ENCODE results near the gene BMP7.
"Not testable (repeated sequence)": the region's sequence is repeated elsewhere in the genome, so short reads cannot be mapped to it uniquely, and the experiment has no call there.

BMP7 gene

GRCh38 chr20:57287901-57288300, 21.5 kb upstream of the BMP7 start:
- DNase-seq (ENCODE audit: low read depth, low spot score) = no peak

- no peak for DNase-seq (ENCODE audit: low read depth, low spot score)
Measured at GRCh38 chr20:57287007-57287880, 20.8 kb upstream of the BMP7 start.

- no peak for DNase-seq (ENCODE audit: low read depth, low spot score)
Measured at GRCh38 chr20:57283860-57284259, 17.4 kb upstream of the BMP7 start.

- DNase-seq (ENCODE audit: low read depth, low spot score) = no peak
Measured at GRCh38 chr20:57282670-57283361, 16.4 kb upstream of the BMP7 start.

GRCh38 chr20:57281900-57282299, 15.5 kb upstream of the BMP7 start:
- DNase-seq (ENCODE audit: low read depth, low spot score) = no peak

- DNase-seq (ENCODE audit: low read depth, low spot score) = no peak
Measured at GRCh38 chr20:57280221-57280620, 13.8 kb upstream of the BMP7 start.

- not testable (repeated sequence) for DNase-seq (ENCODE audit: low read depth, low spot score)
Measured at GRCh38 chr20:57279548-57279947, 13.1 kb upstream of the BMP7 start.

GRCh38 chr20:57278457-57278856, 12.0 kb upstream of the BMP7 start:
- no peak for DNase-seq (ENCODE audit: low read depth, low spot score)

- DNase-seq (ENCODE audit: low read depth, low spot score) = no peak
Measured at GRCh38 chr20:57277398-57278105, 11.1 kb upstream of the BMP7 start.

GRCh38 chr20:57276221-57276620, 9.8 kb upstream of the BMP7 start:
- no peak for DNase-seq (ENCODE audit: low read depth, low spot score)

GRCh38 chr20:57275813-57276212, 9.4 kb upstream of the BMP7 start:
- DNase-seq (ENCODE audit: low read depth, low spot score) = no peak

GRCh38 chr20:57275334-57275733, 8.9 kb upstream of the BMP7 start:
- no peak for DNase-seq (ENCODE audit: low read depth, low spot score)

GRCh38 chr20:57274846-57275245, 8.4 kb upstream of the BMP7 start:
- DNase-seq (ENCODE audit: low read depth, low spot score) = no peak

- DNase-seq (ENCODE audit: low read depth, low spot score) = no peak
Measured at GRCh38 chr20:57274299-57274698, 7.9 kb upstream of the BMP7 start.

- DNase-seq (ENCODE audit: low read depth, low spot score) = no peak
Measured at GRCh38 chr20:57272883-57273535, 6.6 kb upstream of the BMP7 start.

- no peak for DNase-seq (ENCODE audit: low read depth, low spot score)
Measured at GRCh38 chr20:57270204-57270984, 4.0 kb upstream of the BMP7 start.

GRCh38 chr20:57269148-57269984, 2.9 kb upstream of the BMP7 start:
- no peak for DNase-seq (ENCODE audit: low read depth, low spot score)

- no peak for DNase-seq (ENCODE audit: low read depth, low spot score)
Measured at GRCh38 chr20:57268399-57269076, 2.1 kb upstream of the BMP7 start.

- no peak for DNase-seq (ENCODE audit: low read depth, low spot score)
Measured at GRCh38 chr20:57267158-57267821, 849 bp upstream of the BMP7 start.
